Hepatocyte (in vitro differentiated cells): ENCODE data around the gene SEPTIN8.

Experiments
- EZH2phosphoT487 ChIP-seq: fragments of 200-600 bp; sonication (generic); IDR thresholded peaks from one replicate; pipeline ENCODE4 v1.6.1; 2018; ENCODE audit warnings: antibody characterized with exemption, mild to moderate bottlenecking, low read depth, moderate library complexity; ENCODE audit not compliant: unreplicated experiment, severe bottlenecking
- TF ChIP-seq, protein P1 (sequence below): fragments of 200-600 bp; sonication (generic); IDR thresholded peaks from 2 replicates; pipeline ENCODE4 v1.5.1; 2016; ENCODE audit warnings: antibody characterized with exemption, mild to moderate bottlenecking; ENCODE audit not compliant: poor library complexity

GRCh38 chr5:132767150-132767549 is 9.9 kb downstream of the SEPTIN8 start:
- TF ChIP-seq, protein P1, sequence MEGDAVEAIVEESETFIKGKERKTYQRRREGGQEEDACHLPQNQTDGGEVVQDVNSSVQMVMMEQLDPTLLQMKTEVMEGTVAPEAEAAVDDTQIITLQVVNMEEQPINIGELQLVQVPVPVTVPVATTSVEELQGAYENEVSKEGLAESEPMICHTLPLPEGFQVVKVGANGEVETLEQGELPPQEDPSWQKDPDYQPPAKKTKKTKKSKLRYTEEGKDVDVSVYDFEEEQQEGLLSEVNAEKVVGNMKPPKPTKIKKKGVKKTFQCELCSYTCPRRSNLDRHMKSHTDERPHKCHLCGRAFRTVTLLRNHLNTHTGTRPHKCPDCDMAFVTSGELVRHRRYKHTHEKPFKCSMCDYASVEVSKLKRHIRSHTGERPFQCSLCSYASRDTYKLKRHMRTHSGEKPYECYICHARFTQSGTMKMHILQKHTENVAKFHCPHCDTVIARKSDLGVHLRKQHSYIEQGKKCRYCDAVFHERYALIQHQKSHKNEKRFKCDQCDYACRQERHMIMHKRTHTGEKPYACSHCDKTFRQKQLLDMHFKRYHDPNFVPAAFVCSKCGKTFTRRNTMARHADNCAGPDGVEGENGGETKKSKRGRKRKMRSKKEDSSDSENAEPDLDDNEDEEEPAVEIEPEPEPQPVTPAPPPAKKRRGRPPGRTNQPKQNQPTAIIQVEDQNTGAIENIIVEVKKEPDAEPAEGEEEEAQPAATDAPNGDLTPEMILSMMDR = no peak
- no peak for TF ChIP-seq EZH2phosphoT487
